Measurements from ENCODE around the gene CRADD.

CRADD gene

DNA sequence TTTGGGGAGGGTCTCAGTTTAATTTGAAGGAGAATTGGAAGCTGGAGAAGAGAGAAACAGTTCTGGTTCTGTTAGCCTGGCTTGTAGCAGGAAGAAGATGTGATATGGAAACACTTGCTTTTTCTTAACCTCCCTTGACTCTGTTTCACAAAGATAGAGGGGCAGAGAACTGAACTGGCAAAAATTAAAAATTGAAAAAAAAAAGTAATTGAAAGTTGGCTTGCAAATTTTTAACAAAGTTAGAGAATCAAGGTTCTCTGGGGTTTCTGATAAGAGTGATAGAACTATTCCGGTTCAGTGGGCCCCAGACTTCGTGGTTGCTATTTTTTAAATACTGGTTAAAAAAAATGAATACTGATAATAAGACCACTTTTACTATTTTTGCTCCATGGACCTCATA is 2.8 kb downstream of the CRADD start:
- TF ChIP-seq CTCF (IDR thresholded peaks at IDR 0.05; ENCODE audit: low read depth, low read length): no peak
- no peak for DNase-seq (ENCODE audit: extremely low read depth, low read depth)

- DNase-seq (ENCODE audit: extremely low read depth, low read depth): no peak
- TF ChIP-seq CTCF (IDR thresholded peaks at IDR 0.05; ENCODE audit: low read depth, low read length): no peak
Observed at GRCh38 chr12:93682846-93683261, 5.7 kb downstream of the CRADD start.

DNA sequence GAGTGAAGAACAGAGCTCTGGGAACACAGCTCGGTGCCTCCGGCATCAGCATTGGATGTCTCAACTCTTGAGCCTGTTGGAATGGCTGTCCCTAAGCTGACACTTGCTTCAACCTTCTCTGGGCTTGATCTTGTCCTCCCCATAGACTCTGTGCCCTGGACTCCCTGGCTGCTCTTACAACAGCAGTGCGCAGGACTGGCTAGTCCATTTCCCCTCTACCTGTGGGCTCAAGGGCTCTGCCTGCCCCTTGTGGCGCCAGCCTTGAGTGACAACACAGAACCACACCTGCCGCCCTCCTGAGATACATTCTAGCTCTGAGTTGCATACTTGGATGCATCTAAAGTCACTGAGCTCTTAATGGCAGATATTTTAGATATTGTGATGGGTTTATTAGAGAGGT is 6.2 kb downstream of the CRADD start:
- no peak for TF ChIP-seq CTCF (IDR thresholded peaks at IDR 0.05; ENCODE audit: low read depth, low read length)
- no peak for DNase-seq (ENCODE audit: extremely low read depth, low read depth)

DNA sequence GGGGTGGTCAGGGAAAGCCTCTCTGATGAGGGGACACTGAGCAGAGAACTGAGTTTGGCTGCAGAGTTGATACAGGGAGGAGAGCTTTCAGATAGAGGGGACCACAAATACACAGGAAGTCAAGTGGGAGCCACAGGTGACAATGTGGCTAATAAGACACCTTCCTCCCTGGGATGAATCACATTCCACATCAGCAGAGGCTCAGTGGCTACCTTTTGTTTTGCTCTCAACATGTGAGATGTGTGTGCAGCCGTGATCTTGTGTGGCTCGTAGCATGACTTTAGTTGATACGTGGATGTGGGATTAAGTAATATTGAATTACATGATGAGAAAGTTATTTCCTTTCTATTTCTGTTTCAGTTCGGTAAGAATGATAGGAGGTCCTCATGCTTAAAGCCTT is 7.5 kb downstream of the CRADD start:
- TF ChIP-seq CTCF (IDR thresholded peaks at IDR 0.05; ENCODE audit: low read depth, low read length): no peak
- DNase-seq (ENCODE audit: extremely low read depth, low read depth): no peak

DNA sequence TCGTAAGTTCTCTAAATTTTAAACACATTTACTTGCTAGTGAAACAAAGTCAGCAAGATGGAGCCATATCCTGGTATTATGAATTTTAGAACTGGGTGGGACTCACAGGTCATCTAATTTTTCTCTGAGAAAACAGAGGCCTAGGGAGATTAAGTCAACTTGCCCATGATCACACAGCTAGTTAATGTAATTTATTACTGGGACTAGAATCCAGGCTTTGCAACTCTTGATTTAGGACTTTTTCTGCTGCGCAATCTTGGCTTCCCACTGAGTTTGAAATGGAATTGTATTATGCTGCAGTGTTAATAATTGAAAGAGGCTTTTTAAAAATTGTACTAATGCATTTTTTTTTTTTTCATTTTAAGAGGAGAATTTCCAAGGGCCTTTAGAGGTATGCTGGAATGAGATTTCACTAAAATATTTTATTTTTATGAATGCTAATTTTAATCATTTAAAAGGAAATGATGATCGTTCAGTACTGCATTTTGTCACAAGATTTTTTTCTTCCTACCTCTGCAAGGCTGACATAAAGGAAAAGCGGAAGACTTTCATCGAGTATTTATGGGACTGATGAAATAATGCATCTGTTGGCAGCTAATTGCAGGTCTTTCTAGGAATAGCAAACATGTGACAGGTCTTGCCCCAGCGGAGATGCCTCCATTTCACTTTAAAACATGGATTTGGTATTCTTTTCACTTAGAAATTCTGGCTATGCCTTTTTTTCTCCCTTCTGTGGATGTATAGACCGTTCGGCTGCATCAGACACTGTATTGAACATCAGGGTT is 9.6 kb downstream of the CRADD start:
- no peak for DNase-seq (ENCODE audit: extremely low read depth, low read depth)
- TF ChIP-seq CTCF (IDR thresholded peaks at IDR 0.05; ENCODE audit: low read depth, low read length): no peak

DNA sequence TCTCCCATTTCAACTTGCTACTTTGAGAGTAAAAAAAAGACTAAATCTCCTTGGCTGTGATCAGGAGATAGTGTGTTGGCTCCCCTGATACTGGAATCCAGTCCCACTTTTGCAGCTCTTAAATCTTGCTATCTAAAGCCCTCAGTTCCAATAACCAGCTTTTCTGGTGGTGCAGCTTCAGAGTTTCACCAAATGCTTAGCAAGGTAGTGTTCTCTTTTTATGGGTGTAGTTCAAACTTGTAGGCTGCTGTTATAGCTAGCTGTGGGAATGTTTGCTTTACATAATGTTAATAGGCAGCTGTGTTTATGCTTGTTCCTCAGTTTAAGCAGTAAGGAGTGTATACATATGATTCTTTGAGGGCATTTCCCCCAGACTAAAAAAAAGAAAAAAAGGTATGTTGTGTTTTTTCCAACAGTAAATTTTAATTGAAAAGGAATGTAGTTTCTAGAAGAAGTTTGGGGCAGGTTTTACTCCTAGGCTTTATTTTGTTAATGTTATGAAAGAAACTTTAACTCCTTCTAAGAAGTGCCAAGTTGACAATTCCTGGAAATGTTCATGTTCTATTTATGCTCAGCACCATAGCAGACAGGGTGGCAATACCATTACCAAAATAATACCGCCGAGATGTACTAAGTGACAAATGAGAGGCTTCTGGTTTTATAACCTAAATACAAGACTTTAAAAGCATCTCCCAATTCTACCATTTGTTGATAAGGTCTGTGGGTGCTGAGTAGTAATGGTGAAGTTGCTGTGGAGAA is 12.1 kb downstream of the CRADD start:
- TF ChIP-seq CTCF (IDR thresholded peaks at IDR 0.05; ENCODE audit: low read depth, low read length): no peak
- DNase-seq (ENCODE audit: extremely low read depth, low read depth): no peak

- TF ChIP-seq CTCF (IDR thresholded peaks at IDR 0.05; ENCODE audit: low read depth, low read length): no peak
- DNase-seq (ENCODE audit: extremely low read depth, low read depth): no peak
Observed at GRCh38 chr12:93696462-93696861, 19.3 kb downstream of the CRADD start.
